Esophagus muscularis mucosa (tissue), 4 donors: Measurements from ENCODE around the gene NELL1. TPM values are rescaled to one million over a fixed set of nuclear protein-coding genes. Genes with fewer than 3 reads are reported as not detected.

ENCODE experiments used
- DNase-seq: peaks from one replicate; pipeline ENCODE4 v3.0.0-alpha.2; 2017; ENCODE audit errors: extremely low spot score
- H3K27ac ChIP-seq, 4 donors: fragments of 200-600 bp; sonication (generic); replicated peaks in 1 of 4; 1 replicate in 3 of 4; 2 replicates in 1 of 4; pipeline ENCODE4 v1.5.1; 2016 to 2019; ENCODE audit warnings: mild to moderate bottlenecking in 1 of 4
- H3K27me3 ChIP-seq, 4 donors: fragments of 200-600 bp; sonication (generic); one replicate each; pipeline versions ENCODE4 v1.5.1 to v1.6.0; 2016 to 2019
- H3K36me3 ChIP-seq, 4 donors: fragments of 200-600 bp; sonication (generic); one replicate each; pipeline ENCODE4 v1.5.1; 2016 to 2019
- H3K4me1 ChIP-seq, 4 donors: fragments of 200-600 bp; sonication (generic); one replicate each; pipeline ENCODE4 v1.5.1; 2016 to 2019
- H3K4me3 ChIP-seq, 4 donors: fragments of 200-600 bp; sonication (generic); 1 replicate in 2 of 4; 2 replicates in 2 of 4; pipeline ENCODE4 v1.5.1; 2016 to 2019; ENCODE audit warnings: mild to moderate bottlenecking in 4 of 4, moderate library complexity in 1 of 4
- H3K9me3 ChIP-seq, 4 donors: fragments of 200-600 bp; sonication (generic); 1 replicate in 3 of 4; 2 replicates in 1 of 4; pipeline ENCODE4 v1.5.1; 2016 to 2019
- CTCF ChIP-seq, 3 experiments: fragments of 200-600 bp in 2 of 3; fragments of 450-650 bp in 1 of 3; sonication (generic) in 2 of 3; IDR thresholded peaks; one replicate each; pipeline ENCODE4 v1.5.1; 2017 to 2019; ENCODE audit warnings: antibody characterized with exemption in 3 of 3, mild to moderate bottlenecking in 2 of 3, moderate library complexity in 1 of 3
- EP300 ChIP-seq: sonication (generic); formaldehyde crosslinking; IDR thresholded peaks from one replicate; pipeline ENCODE4 v1.6.1; 2017; ENCODE audit warnings: antibody characterized with exemption
- POLR2A ChIP-seq: fragments of 450-650 bp; IDR thresholded peaks from one replicate; pipeline ENCODE4 v1.6.1; 2017; ENCODE audit warnings: antibody characterized with exemption, moderate library complexity, mild to moderate bottlenecking, low read depth
- POLR2AphosphoS5 ChIP-seq, 2 donors: sonication (generic); formaldehyde crosslinking; IDR thresholded peaks; one replicate each; pipeline ENCODE4 v1.6.1; 2017; ENCODE audit warnings: antibody characterized with exemption in 2 of 2
- whole genome bisulfite sequencing: methylation state at CpG from one replicate; pipeline ENCODE4 v1.1.5; 2018; 5-methylcytosine and 5-hydroxymethylcytosine counted together
- intact Hi-C: fragments of 100-400 bp; cut with DNase I; formaldehyde crosslinking; loops from one replicate; pipeline ENCODE4 v1.15.1; 2023
- total RNA-seq, 4 donors: library from RNA; depleted of rRNA; stranded (reverse); fragments of >200 nt; gene quantifications; one replicate each; pipeline versions ENCODE4 v1.1.0 to v1.2.1, GENCODE V29; 2016

The NELL1 gene
- total RNA-seq, 4 donors from 2014 or later, result 0.65 to 2.7 (median 0.90) TPM

- TF ChIP-seq EP300 (no peak), CTCF (IDR thresholded peaks at IDR 0.05) (no peak), POLR2A (no peak), POLR2AphosphoS5 (IDR thresholded peaks at IDR 0.05) (no peak)
- no peak overlapping the region for H3K4me3 ChIP-seq
- H3K4me1 ChIP-seq, result no peaks in the 10 kb centered on the region
- 52% methylated on average over 6 of the region's 6 CpGs for WGBS
- intact Hi-C loops, result no loop called here
- no peaks in the 10 kb centered on the region for H3K27me3 ChIP-seq
- H3K27ac ChIP-seq, result no peak overlapping the region
- no peaks in the 10 kb centered on the region for H3K9me3 ChIP-seq
- DNase-seq, result no peak
- H3K36me3 ChIP-seq, result no peaks in the 10 kb centered on the region
Measured at GRCh38 chr11:20991471-20991870, 322.1 kb downstream of the NELL1 start.

- Histone ChIP-seq H3K9me3 (peaks cover 0 to 10% (median 2%) of the 10 kb centered on the region in 4 donors), H3K4me3 (no peak overlapping the region), H3K36me3 (no peaks in the 10 kb centered on the region), H3K27ac (no peak overlapping the region), H3K4me1 (no peaks in the 10 kb centered on the region), H3K27me3 (no peaks in the 10 kb centered on the region)
- no peak for DNase-seq
- intact Hi-C loops, result no loop called here
- WGBS, result 66% methylated on average over 3 of the region's 3 CpGs
- TF ChIP-seq POLR2AphosphoS5 (IDR thresholded peaks at IDR 0.05), result no peak
- no peak for TF ChIP-seq EP300
- no peak for TF ChIP-seq POLR2A
- no peak for TF ChIP-seq CTCF (IDR thresholded peaks at IDR 0.05)
Measured at GRCh38 chr11:21007297-21007696, 337.9 kb downstream of the NELL1 start.

- no peak overlapping the region for H3K27ac ChIP-seq
Measured at GRCh38 chr11:21018248-21018647, 348.9 kb downstream of the NELL1 start.

GRCh38 chr11:21026685-21027084, 357.3 kb downstream of the NELL1 start:
- Histone ChIP-seq H3K4me1 (no peaks in the 10 kb centered on the region), H3K4me3 (no peak overlapping the region), H3K27ac (no peak overlapping the region), H3K9me3 (no peaks in the 10 kb centered on the region), H3K36me3 (no peaks in the 10 kb centered on the region), H3K27me3 (no peaks in the 10 kb centered on the region)
- no peak for DNase-seq
- no peak for TF ChIP-seq POLR2A
- no peak for TF ChIP-seq EP300
- TF ChIP-seq POLR2AphosphoS5 (IDR thresholded peaks at IDR 0.05), result no peak
- TF ChIP-seq CTCF (IDR thresholded peaks at IDR 0.05), result no peak
- WGBS, result 83% methylated on average over 1 of the region's 1 CpG
- intact Hi-C loops, result no loop called here

More at GRCh38 chr11:21018248-21018647, 348.9 kb downstream of the NELL1 start:
- intact Hi-C loops, result no loop called here
- 44% methylated on average over 3 of the region's 3 CpGs for WGBS
- no peaks in the 10 kb centered on the region for H3K27me3 ChIP-seq
- no peaks in the 10 kb centered on the region for H3K4me1 ChIP-seq
- DNase-seq, result no peak
- TF ChIP-seq CTCF (IDR thresholded peaks at IDR 0.05), result no peak
- no peak for TF ChIP-seq POLR2AphosphoS5 (IDR thresholded peaks at IDR 0.05)
- TF ChIP-seq POLR2A, result no peak
- TF ChIP-seq EP300, result no peak
- H3K4me3 ChIP-seq, result no peak overlapping the region
- no peaks in the 10 kb centered on the region for H3K36me3 ChIP-seq
- no peaks in the 10 kb centered on the region for H3K9me3 ChIP-seq

GRCh38 chr11:21037850-21038249, 368.5 kb downstream of the NELL1 start:
- no peaks in the 10 kb centered on the region for H3K36me3 ChIP-seq
- intact Hi-C loops, result no loop called here
- no peak overlapping the region for H3K4me3 ChIP-seq
- WGBS, result 80% methylated on average over 2 of the region's 2 CpGs
- TF ChIP-seq POLR2A (no peak), POLR2AphosphoS5 (IDR thresholded peaks at IDR 0.05) (no peak), CTCF (IDR thresholded peaks at IDR 0.05) (no peak), EP300 (no peak)
- H3K4me1 ChIP-seq, result no peaks in the 10 kb centered on the region
- no peak overlapping the region for H3K27ac ChIP-seq
- no peak for DNase-seq
- no peaks in the 10 kb centered on the region for H3K27me3 ChIP-seq
- H3K9me3 ChIP-seq, result no peaks in the 10 kb centered on the region
